GM12891 (cell line): ENCODE results near the gene TERC.
"Not testable (repeated sequence)": the region's sequence is repeated elsewhere in the genome, so short reads cannot be mapped to it uniquely, and the experiment has no call there.

Source experiments
- DNase-seq: peaks from one replicate; pipeline ENCODE4 v3.0.0; 2011; ENCODE audit warnings: low spot score; ENCODE audit not compliant: insufficient read length
- FAIRE-seq: peaks from 2 replicates; lab custom pipeline; 2011; peaks lifted over from hg19 to GRCh38; lab: Jason Lieb, UNC
- PAX5 ChIP-seq: IDR thresholded peaks from 2 replicates; pipeline ENCODE4 v1.6.1; 2011; ENCODE audit warnings: low read length, moderate library complexity, mild to moderate bottlenecking; ENCODE audit not compliant: insufficient read depth, severe bottlenecking
- POLR2A ChIP-seq: IDR thresholded peaks from 2 replicates; pipeline ENCODE4 v1.6.1; 2011; ENCODE audit warnings: low read depth, low read length, control low read depth
- POLR2AphosphoS5 ChIP-seq: IDR thresholded peaks from 2 replicates; pipeline ENCODE4 v1.6.1; 2011; ENCODE audit warnings: low read depth, low read length, control low read depth
- POU2F2 ChIP-seq: IDR thresholded peaks from 2 replicates; pipeline ENCODE4 v1.6.1; 2011; ENCODE audit warnings: low read depth, mild to moderate bottlenecking, control low read depth, low read length, moderate library complexity
- SPI1 ChIP-seq: IDR thresholded peaks from 2 replicates; pipeline ENCODE4 v1.6.1; 2011; ENCODE audit warnings: low read depth, low read length, control low read depth
- TAF1 ChIP-seq: IDR thresholded peaks from 2 replicates; pipeline ENCODE4 v1.6.1; 2011; ENCODE audit warnings: low read depth, low read length, control low read depth

Gene TERC

GRCh38 chr3:169754711-169755110 is 10.1 kb downstream of the TERC start:
- no peak for DNase-seq
- no peak for FAIRE-seq

GRCh38 chr3:169751875-169752274 is 13.0 kb downstream of the TERC start:
- no peak for TF ChIP-seq POLR2AphosphoS5
- no peak for TF ChIP-seq SPI1
- TF ChIP-seq POU2F2: no peak
- TF ChIP-seq TAF1: no peak
- TF ChIP-seq PAX5: no peak
- no peak for TF ChIP-seq POLR2A
- no peak for DNase-seq
- no peak for FAIRE-seq

More at GRCh38 chr3:169754711-169755110, 10.1 kb downstream of the TERC start:
- TF ChIP-seq POLR2AphosphoS5: no peak
- TF ChIP-seq PAX5: no peak
- no peak for TF ChIP-seq POLR2A
- no peak for TF ChIP-seq SPI1
- TF ChIP-seq POU2F2: no peak
- TF ChIP-seq TAF1: no peak

DNA sequence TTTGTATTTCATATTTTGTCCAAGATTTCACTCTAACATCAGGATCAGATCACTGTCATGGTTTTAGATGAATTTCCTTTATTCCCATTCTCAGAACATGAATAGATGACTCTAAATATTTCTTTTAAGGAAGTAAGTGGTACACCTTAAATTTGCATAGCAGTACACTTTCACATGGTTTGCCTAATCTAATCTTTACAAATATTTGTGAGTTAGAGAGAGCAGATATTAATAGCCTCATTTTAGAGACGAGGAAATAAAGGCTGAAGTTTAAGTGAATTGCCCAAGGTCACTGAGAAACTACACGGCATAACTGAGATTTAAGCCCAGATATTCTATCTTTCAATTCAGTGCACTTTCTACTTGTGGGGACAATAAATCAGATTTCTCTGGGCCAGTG is 14.2 kb downstream of the TERC start:
- no peak for FAIRE-seq
- DNase-seq: no peak
- TF ChIP-seq POLR2A: no peak
- TF ChIP-seq PAX5: no peak
- TF ChIP-seq TAF1: no peak
- TF ChIP-seq POLR2AphosphoS5: no peak
- TF ChIP-seq POU2F2: no peak
- no peak for TF ChIP-seq SPI1

DNA sequence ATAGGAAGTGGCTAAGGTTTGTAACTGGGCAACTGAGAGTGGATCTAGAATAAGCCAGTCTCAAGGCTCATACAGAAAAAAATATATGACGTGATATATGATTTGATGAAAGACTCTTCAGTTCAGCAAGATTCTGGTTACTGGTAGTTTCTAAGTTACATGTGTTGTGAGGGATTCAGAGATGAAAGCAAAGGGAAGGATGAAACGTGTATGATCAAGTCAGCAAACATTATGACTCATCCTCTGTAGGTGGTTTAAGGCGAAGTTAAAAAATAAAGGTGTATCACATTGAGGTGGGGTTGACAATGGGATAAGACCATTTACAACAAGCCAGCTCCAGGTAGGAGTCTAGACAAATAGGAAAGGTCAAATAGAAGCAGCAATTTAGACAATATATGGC is 16.2 kb downstream of the TERC start:
- no peak for TF ChIP-seq SPI1
- no peak for TF ChIP-seq POLR2A
- TF ChIP-seq PAX5: no peak
- no peak for TF ChIP-seq TAF1
- TF ChIP-seq POU2F2: no peak
- DNase-seq (no peak), FAIRE-seq (no peak)

GRCh38 chr3:169746924-169747323 is 17.9 kb downstream of the TERC start:
- TF ChIP-seq PAX5: no peak
- no peak for TF ChIP-seq POU2F2
- TF ChIP-seq POLR2AphosphoS5: no peak
- TF ChIP-seq TAF1: no peak
- TF ChIP-seq POLR2A: no peak
- no peak for TF ChIP-seq SPI1
- no peak for DNase-seq
- no peak for FAIRE-seq

- DNase-seq (no peak), FAIRE-seq (no peak)
- no peak for TF ChIP-seq TAF1
- no peak for TF ChIP-seq POLR2AphosphoS5
- TF ChIP-seq POU2F2: no peak
- no peak for TF ChIP-seq SPI1
Measured at GRCh38 chr3:169744366-169745054, 20.4 kb downstream of the TERC start.

DNA sequence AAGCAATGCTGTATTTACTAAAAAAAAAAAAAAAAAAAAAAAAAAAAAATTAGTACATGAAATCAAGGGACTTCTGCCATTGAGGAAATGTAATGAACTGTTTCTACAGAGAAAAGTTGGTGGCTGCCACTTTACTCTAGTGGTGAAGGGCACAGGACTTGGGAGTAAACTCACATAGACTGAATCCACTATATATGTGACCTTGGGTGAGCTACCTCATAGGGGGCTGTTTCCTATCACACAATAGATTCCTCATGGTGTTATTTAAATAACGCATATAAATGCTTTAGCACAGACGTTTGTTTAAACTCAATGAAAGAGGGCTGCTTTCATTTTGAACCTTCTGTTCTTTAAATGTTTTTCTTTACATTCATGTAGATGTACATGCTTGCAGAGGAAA is 25.8 kb downstream of the TERC start:
- FAIRE-seq (no peak), DNase-seq (no peak)
- TF ChIP-seq TAF1 (no peak), SPI1 (no peak), POU2F2 (no peak), POLR2A (no peak), POLR2AphosphoS5 (no peak), PAX5 (no peak)

- FAIRE-seq, DNase-seq: not testable (repeated sequence)
Measured at GRCh38 chr3:169731857-169732256, 33.0 kb downstream of the TERC start.

GRCh38 chr3:169722724-169723123 is 42.1 kb downstream of the TERC start:
- no peak for TF ChIP-seq PAX5
- no peak for TF ChIP-seq SPI1
- TF ChIP-seq POLR2A: no peak
- no peak for TF ChIP-seq TAF1
- no peak for TF ChIP-seq POU2F2
- no peak for TF ChIP-seq POLR2AphosphoS5
- no peak for FAIRE-seq
- no peak for DNase-seq

GRCh38 chr3:169718415-169718814 is 46.4 kb downstream of the TERC start:
- FAIRE-seq, DNase-seq: not testable (repeated sequence)
